Activated T-helper 17 cell treated with anti-CD3 and anti-CD28 coated beads, Interleukin-2, amount 50 U/mL, for 72 hours (primary cell): ENCODE data around the gene CD8A. TPM values are rescaled to one million over a fixed set of nuclear protein-coding genes. Genes with fewer than 3 reads are reported as not detected.
"Not testable (repeated sequence)": the region's sequence is repeated elsewhere in the genome, so short reads cannot be mapped to it uniquely, and the experiment has no call there.

ENCODE experiments used
- ATAC-seq: fragments of 150-1000 bp; cut with Tn5 transposase; replicated peaks from 2 replicates; pipeline ENCODE4 v1.10.0; 2021; ENCODE audit warnings: mild to moderate bottlenecking, moderate library complexity
- H3K27ac Mint-ChIP-seq: one replicate; pipeline ENCODE4 v1.8.0; 2022; ENCODE audit warnings: mixed read lengths
- H3K27me3 Mint-ChIP-seq: one replicate; pipeline ENCODE4 v1.8.0; 2022; ENCODE audit warnings: mixed read lengths
- H3K36me3 Mint-ChIP-seq: one replicate; pipeline ENCODE4 v1.8.0; 2022; ENCODE audit warnings: low read depth, mild to moderate bottlenecking, mixed read lengths
- H3K4me1 Mint-ChIP-seq: one replicate; pipeline ENCODE4 v1.8.0; 2022; ENCODE audit warnings: mixed read lengths
- H3K4me3 Mint-ChIP-seq: one replicate; pipeline ENCODE4 v1.8.0; 2022; ENCODE audit warnings: mild to moderate bottlenecking, mixed read lengths
- H3K9me3 Mint-ChIP-seq: one replicate; pipeline ENCODE4 v1.8.0; 2022; ENCODE audit warnings: mixed read lengths
- total RNA-seq, 2 donors: library from RNA; stranded (reverse); gene quantifications; one replicate each; pipeline ENCODE4 v1.2.3, GENCODE V29; 2022

CD8A gene
- total RNA-seq, result 1 to 10 TPM in 1 of 2 donors, under 1 TPM in 1; 0.80 to 2.7 TPM

DNA sequence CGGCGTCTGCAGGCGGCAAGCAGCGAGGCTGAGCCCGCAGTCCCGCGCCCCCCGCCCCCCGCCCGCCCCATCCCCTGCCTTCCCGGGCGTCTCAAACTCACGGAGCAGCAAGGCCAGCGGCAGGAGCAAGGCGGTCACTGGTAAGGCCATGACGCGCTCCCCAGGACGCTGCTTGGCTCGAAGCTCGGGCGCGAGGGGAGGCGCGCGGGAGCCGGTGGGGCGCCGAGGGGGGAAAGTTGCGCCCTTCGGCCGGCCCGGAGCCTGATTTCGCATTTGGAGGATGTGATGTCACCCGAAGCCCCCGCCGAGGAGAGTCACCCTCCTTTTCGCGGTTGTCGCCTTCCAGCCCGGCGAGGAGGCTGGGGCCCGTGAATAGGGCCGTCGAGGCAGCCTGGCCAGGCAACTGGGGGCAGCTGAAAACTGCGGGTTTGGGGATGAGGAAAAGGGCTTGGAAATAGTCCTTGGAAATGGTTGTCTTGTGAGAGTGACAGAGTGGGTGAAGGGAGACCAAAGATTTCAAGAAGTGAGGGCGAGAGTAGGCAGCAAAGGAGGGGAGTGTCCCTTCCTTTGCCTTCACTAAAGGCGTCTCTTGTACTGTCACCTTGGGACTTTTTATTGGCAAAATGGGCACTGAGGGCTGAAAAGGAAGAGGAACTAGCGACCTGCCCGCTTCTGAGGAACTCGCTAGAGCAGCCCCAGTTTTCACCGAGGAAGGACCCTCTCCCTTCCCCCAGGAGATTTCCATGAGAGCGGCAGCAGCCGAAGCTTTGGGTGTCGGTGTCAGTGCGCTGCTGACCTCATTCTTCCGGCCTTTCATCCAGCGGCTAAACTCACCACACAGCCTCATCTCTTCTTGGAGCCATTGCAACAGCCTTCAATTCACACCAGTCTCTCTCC lies at the start of gene CD8A:
Gene CD8A, minus strand, starts transcription at position 238 of the 897 bp plus-strand sequence. Its CDS starts 88 bp downstream, at position 150.
- no peak within 1 kb of the TSS for H3K27ac Mint-ChIP-seq
- ATAC-seq, result peak; percentile 53
- peak within 1 kb of the TSS; percentile 76 for H3K4me3 Mint-ChIP-seq
- peaks cover 15% of the 10 kb centered on the region for H3K4me1 Mint-ChIP-seq
- peaks cover 11% of the 10 kb centered on the region for H3K9me3 Mint-ChIP-seq
- peaks cover 56% of the 10 kb centered on the region for H3K27me3 Mint-ChIP-seq
- no peaks in the 10 kb centered on the region for H3K36me3 Mint-ChIP-seq

DNA sequence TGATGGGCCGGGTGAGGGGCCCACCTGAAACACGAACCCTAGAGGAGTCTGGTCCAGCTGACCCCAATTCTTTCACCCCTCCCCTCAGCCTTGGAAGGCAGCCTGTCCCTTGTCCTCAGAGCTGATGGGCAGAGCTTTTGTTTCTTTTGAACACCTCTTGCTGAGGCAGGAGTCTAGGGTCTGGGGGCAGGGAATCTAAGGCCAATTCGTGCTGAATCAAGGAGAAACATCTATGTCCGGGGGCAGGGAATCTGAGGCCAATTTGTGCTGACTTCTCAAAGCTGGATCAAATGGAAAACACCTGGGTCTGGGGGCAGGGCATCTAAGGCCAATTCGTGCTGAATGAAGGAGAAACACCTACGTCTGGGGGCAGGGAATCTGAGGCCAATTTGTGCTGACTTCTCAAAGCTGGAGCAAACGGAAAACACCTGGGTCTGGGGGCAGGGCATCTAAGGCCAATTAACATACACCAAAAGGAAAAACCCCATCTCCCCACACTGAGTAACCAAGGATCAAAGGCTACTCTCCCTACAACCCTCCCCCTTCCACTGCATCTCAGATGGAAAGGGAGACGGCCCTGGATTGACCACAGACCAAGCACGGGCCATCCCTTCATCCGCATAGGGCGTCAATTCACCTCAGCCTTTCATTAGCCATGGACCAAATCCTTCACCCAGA lies 49.3 kb upstream of the CD8A start:
- not testable (repeated sequence) for H3K27ac Mint-ChIP-seq, ATAC-seq, H3K4me3 Mint-ChIP-seq

DNA sequence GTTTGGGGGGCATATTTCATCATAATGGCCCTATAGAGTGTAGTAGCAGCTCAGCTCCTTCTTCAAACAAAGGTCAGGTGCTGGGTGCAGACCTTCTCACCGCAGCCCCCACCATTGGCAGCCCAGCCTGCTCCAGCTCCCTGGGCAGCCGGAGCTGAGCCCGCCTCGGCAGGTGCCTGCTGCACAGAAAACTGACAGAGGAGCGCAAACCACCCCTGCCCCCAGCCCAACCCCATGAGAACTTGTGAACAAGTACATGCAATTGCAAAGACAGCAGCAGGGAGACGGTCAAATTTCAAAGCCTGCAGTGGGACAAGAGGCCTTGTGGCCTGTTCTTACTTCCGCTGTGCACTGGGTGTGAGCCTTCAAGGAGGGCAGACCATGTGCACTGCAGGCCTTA lies 48.7 kb upstream of the CD8A start:
- H3K36me3 Mint-ChIP-seq, H3K4me1 Mint-ChIP-seq, H3K9me3 Mint-ChIP-seq, H3K27me3 Mint-ChIP-seq, H3K4me3 Mint-ChIP-seq, ATAC-seq, H3K27ac Mint-ChIP-seq: not testable (repeated sequence)

More for the DNA sequence above, 49.3 kb upstream of the CD8A start:
- not testable (repeated sequence) for H3K9me3 Mint-ChIP-seq, H3K4me1 Mint-ChIP-seq, H3K27me3 Mint-ChIP-seq, H3K36me3 Mint-ChIP-seq

DNA sequence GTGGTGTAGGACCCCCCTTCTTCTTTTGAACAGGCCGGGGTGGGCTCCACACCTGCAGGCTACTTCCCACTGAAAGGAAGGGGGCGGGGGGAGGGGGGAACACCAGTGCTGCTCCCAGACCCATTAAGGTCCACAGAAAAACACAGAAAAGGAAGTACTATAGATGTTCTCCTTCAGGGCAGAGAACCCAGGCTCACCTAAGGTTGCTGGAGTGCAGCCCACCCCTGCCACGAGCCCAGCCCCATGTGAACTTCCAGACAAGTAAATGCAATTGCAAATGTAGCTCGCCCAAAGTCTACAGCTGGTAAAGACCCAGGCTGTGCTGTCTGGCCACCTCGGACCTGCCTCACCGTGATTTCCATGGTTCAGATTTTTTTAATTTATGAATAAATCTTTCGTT lies 47.0 kb upstream of the CD8A start:
- H3K36me3 Mint-ChIP-seq, H3K27me3 Mint-ChIP-seq, H3K9me3 Mint-ChIP-seq, H3K4me3 Mint-ChIP-seq, H3K27ac Mint-ChIP-seq, H3K4me1 Mint-ChIP-seq, ATAC-seq: not testable (repeated sequence)

DNA sequence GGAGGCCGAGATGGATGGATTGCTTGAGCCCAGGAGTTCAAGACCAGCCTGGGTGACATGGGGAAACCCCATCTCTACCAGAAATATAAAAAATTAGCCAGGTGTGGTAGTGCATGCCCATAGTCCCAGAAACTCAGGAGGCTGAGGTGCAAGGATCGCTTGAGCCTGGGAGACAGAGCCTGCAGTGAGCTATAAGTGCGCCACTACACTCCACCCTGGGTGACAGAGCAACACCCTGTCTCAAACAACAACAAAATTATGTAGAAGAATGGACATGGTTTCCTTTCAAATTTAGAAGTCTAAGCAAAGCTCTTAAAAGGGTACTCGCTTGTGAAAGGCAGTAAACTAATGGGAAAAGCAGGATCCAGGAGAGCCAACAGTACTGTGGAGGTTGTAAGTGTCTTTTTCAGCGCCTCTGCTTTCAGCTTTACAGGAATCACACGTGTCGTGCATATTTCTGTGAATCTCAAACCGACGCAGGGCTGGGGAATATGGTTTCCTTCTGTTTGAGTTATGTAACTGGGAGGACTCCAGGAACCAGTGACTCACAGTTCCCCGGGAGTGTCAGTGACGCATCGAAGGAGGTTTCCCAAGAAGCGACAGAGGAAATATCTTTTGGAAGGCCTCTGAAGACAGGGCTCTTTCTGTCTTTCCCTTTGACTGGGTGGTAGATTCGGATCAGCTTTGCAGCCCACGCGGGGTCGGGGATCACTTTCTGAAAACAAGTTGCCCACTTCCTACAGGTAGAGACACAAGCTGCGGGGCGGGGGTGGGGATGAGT lies 46.4 kb upstream of the CD8A start:
- Mint-ChIP-seq H3K27ac (peak overlapping the region; percentile 30), H3K4me3 (peak overlapping the region; percentile 48)
- not testable (repeated sequence) for H3K27me3 Mint-ChIP-seq, H3K36me3 Mint-ChIP-seq, H3K4me1 Mint-ChIP-seq, H3K9me3 Mint-ChIP-seq
- peak; percentile 90 for ATAC-seq

DNA sequence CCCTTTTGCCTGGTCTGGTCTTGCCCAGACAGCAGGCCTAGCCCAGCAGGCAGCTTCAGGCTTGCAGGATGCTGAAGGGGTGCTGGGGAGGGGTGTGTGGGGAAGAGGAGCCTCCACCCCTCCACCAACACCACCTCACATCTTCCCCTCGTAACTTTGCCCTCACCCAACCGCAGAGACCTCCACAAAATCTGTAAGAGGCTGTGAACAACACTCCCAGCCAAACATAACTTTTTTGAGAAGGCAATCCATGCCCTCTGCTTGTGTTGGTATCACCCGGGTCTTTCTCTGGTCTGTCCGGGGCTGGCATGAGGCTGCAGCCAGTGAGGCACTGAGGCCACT lies 44.8 kb upstream of the CD8A start:
- H3K36me3 Mint-ChIP-seq, H3K27ac Mint-ChIP-seq, H3K27me3 Mint-ChIP-seq, H3K4me1 Mint-ChIP-seq, H3K9me3 Mint-ChIP-seq, ATAC-seq, H3K4me3 Mint-ChIP-seq: not testable (repeated sequence)

DNA sequence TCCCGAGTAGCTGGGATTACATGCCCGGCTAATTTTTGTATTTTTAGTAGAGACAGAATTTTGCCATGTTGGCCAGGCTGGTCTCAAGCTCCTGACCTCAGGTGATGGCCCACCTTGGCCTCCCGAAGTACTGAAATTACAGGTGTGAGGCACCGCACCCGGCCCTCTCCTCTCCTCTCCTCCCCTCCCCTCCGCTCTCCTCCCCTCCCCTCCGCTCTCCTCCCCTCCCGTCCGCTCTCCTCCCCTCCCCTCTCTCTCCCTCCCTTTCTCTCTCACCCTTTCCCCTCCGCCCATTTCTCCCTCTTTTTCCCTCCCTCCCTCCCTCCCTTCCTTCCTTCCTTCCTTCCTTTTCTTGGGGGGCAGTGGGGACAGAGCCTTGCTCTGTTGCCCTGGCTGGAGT lies 42.6 kb upstream of the CD8A start:
- no peak overlapping the region for H3K4me3 Mint-ChIP-seq
- H3K36me3 Mint-ChIP-seq, result no peaks in the 10 kb centered on the region
- H3K9me3 Mint-ChIP-seq, result no peaks in the 10 kb centered on the region
- no peak for ATAC-seq
- no peak overlapping the region for H3K27ac Mint-ChIP-seq
- H3K4me1 Mint-ChIP-seq, result peaks cover 5% of the 10 kb centered on the region
- no peaks in the 10 kb centered on the region for H3K27me3 Mint-ChIP-seq

DNA sequence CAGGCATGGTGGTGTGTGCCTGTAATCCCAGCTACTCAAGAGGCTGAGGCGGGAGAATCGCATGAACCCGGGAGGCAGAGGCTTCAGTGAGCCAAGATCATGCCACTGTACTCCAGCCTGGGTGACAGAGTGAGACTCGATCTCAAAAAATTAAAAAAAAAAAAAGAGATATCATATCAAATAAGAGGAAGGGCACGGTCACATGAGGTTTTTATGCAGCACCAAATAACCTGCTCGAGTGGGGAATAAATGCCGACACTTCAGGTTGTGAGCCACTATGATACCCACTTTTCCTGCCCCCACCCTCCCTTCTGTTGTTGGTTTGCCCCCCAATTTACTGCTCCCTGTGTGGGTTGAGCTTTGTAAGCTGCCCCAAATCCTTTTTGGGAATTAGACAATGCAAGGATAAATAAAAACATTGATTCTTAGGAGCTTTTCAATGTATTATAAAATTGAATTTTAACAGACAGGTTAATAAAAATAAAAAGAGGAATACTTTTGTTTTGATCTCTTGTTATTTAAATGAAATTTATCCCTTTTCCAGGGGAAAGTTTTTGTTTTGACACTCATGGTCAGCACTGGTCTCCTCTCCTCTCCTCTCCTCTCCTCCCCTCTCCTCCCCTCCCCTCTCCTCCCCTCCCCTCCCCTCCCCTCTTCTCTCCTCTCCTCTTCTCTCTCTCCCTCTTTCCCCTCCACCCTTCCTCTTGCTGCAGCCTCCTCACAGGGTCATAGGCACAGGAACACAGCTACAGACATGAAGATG lies 41.8 kb upstream of the CD8A start:
- H3K4me3 Mint-ChIP-seq, result no peak overlapping the region

DNA sequence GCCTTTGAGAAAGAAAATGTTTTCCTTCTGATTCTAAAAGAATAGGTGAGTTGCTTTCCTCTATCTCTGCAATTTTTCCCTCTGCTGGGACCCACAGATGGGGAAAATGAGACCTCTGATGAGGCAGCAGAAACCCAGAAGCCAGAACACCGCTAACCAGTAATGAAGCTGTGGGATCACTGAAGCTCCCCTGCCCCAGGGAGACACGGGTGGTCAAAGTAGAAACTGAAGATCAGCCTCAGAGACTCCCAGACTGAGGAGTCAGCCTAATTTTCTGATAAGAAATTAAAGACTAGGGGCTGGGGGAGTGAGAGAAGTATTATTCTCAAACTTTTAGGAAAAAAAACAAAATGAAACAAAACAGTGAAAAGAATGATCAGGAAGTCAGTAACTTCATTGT lies 40.8 kb upstream of the CD8A start:
- H3K4me1 Mint-ChIP-seq, result peaks cover 2% of the 10 kb centered on the region
- H3K9me3 Mint-ChIP-seq, result no peaks in the 10 kb centered on the region
- H3K4me3 Mint-ChIP-seq, result no peak overlapping the region
- no peak for ATAC-seq
- no peak overlapping the region for H3K27ac Mint-ChIP-seq
- no peaks in the 10 kb centered on the region for H3K36me3 Mint-ChIP-seq
- H3K27me3 Mint-ChIP-seq, result no peaks in the 10 kb centered on the region

More for the DNA sequence above, 41.8 kb upstream of the CD8A start:
- peaks cover 5% of the 10 kb centered on the region for H3K4me1 Mint-ChIP-seq
- H3K27me3 Mint-ChIP-seq, result no peaks in the 10 kb centered on the region
- no peak overlapping the region for H3K27ac Mint-ChIP-seq
- no peaks in the 10 kb centered on the region for H3K9me3 Mint-ChIP-seq
- no peak for ATAC-seq
- H3K36me3 Mint-ChIP-seq, result no peaks in the 10 kb centered on the region

DNA sequence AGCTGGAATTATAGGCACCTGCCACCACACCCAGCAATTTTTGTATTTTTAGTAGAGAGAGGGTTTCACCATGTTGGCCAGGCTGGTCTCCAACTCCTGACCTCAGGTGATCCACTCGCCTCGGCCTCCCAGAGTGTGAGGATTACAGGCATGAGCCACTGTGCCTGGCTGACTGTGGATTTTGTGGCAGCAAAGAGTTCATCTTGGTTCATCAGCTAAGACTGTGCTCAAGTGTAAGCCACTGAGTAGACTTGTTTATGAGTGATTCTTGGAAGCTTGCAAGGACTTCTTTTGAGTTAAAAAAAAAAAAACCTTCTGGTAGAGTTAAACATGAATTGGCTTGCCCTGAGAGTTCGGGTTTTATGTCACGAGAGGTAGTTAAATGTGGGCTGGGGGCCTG lies 36.2 kb upstream of the CD8A start:
- Mint-ChIP-seq H3K9me3 (no peaks in the 10 kb centered on the region), H3K27ac (no peak overlapping the region), H3K4me3 (no peak overlapping the region), H3K36me3 (no peaks in the 10 kb centered on the region), H3K4me1 (peaks cover 3% of the 10 kb centered on the region), H3K27me3 (peaks cover 16% of the 10 kb centered on the region)
- ATAC-seq, result no peak

DNA sequence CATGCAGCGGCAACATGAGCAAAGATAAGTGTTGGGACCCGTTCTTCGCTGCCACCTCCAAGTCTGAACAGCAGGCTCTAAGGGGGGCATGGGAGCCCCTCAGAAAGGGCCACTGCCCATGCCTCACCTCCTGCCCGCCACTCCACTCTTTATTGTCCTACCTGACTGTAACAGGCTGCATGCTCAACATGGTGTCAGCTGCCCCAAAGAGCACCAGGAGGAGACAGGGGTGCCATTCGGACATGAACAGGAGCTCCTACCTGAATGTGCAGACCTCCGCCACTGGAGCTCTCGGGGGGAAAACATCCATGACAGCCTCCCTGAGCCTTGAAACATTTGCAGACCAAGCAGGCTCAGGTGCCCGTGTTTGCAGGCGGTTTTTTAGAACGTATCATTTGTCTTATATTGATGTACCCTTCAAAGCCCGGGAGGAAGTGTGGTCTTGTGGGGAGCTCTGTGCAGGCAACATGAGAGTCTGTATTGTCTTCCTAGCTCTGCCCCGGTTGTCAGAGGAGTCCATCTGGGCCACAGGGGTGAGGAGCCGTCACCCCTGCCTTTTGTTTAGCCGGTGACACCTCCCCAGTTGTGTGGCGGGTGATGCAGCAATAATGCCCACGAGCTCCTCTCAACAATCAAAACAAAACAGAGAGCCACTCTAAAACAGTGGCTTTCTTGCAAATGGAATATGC lies 35.1 kb upstream of the CD8A start:
- no peak overlapping the region for H3K27ac Mint-ChIP-seq
- peak; percentile 50 for ATAC-seq
- H3K4me1 Mint-ChIP-seq, result peaks cover 7% of the 10 kb centered on the region
- H3K4me3 Mint-ChIP-seq, result peak overlapping the region; percentile 5
- H3K9me3 Mint-ChIP-seq, result no peaks in the 10 kb centered on the region
- H3K27me3 Mint-ChIP-seq, result peaks cover 19% of the 10 kb centered on the region
- no peaks in the 10 kb centered on the region for H3K36me3 Mint-ChIP-seq

DNA sequence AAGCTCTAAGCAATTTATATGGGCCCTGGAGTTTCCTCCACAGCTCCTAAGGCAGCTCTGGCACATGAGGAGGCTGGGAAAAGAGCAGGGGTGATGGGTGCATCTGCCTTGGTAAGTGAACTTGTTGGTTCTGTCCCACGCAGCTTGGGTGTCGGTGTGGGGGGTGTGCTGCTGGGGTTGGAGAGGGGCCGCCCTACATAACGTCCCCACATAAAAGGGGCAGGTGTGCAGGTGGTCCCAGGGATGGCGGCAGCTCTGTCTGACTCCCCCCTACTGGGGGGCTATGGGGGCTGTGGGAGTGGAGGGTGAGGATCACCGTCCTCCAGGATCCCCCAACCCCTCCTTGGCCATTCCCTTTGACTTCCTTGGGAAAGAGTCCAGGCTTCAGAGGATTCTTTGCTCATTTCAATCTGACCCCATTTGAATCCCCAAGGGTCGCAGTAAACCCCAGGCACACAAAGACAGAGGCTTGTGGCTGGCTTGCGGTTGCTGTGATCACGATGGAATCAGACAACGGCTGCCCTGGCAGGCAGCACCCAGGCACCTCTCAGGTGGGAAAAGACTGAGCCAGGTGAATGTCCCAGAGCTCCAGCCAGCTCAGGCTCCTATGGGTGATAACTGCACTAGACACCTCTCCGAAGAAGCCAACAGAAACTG lies 34.5 kb upstream of the CD8A start:
- H3K36me3 Mint-ChIP-seq, result no peaks in the 10 kb centered on the region
- H3K9me3 Mint-ChIP-seq, result no peaks in the 10 kb centered on the region
- no peak overlapping the region for H3K27ac Mint-ChIP-seq
- no peak for ATAC-seq
- H3K4me1 Mint-ChIP-seq, result peaks cover 7% of the 10 kb centered on the region
- H3K4me3 Mint-ChIP-seq, result no peak overlapping the region
- peaks cover 19% of the 10 kb centered on the region for H3K27me3 Mint-ChIP-seq

DNA sequence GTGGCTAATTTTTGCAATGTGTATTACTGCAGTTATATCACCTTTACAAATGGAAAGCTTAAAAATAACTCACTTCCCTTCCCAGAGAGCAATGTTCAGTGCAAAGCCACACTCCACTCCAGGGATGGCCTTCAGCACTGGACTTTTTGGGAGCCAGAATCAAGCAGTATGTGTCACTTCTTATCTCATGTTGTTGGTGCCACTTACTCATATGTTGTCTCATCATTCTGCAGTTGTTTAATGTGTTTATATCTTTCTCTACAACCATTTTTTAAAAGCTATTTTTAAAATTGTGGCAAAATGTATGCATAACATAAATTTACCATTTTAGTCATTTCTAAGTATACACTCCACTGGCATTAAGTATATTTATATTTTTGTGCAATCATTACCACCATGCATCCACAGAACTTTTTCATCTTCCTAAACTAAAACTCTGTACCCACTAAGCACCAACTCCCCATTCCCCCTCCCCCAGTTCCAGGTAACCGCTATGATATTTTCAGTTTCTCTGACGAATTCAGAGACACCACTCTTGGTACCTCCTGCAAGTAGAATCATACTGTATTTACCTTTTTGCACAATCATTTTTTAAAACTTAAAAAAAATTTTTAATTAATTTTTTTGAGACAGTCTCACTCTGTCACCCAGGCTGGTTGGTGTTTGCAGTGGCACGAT lies 32.1 kb upstream of the CD8A start:
- no peaks in the 10 kb centered on the region for H3K9me3 Mint-ChIP-seq
- no peaks in the 10 kb centered on the region for H3K36me3 Mint-ChIP-seq
- no peak overlapping the region for H3K27ac Mint-ChIP-seq
- H3K4me1 Mint-ChIP-seq, result peaks cover 7% of the 10 kb centered on the region
- no peak overlapping the region for H3K4me3 Mint-ChIP-seq
- no peak for ATAC-seq
- peaks cover 19% of the 10 kb centered on the region for H3K27me3 Mint-ChIP-seq
